ENCODE measurements around the gene GDF10.

Gene GDF10

GRCh38 chr10:47277352-47278151 lies 22.4 kb upstream of the GDF10 start:
- H3K27me3 ChIP-seq (ENCODE audit: control insufficient read depth, insufficient read depth, low read length) = no peaks in the 10 kb centered on the region
- H3K9ac ChIP-seq (ENCODE audit: low read length) = no peak overlapping the region
- no peaks in the 10 kb centered on the region for H3K36me3 ChIP-seq (ENCODE audit: control insufficient read depth, insufficient read depth, low read length)
- no peaks in the 10 kb centered on the region for H3K4me1 ChIP-seq (ENCODE audit: control insufficient read depth, insufficient read depth, low read length)
- H3K4me3 ChIP-seq (ENCODE audit: low read length) = no peak overlapping the region
- H3K9me3 ChIP-seq (ENCODE audit: control insufficient read depth, low read length) = no peaks in the 10 kb centered on the region

GRCh38 chr10:47278152-47278473 lies 21.9 kb upstream of the GDF10 start:
- Histone ChIP-seq H3K4me1 (ENCODE audit: control insufficient read depth, insufficient read depth, low read length) (no peaks in the 10 kb centered on the region), H3K36me3 (ENCODE audit: control insufficient read depth, insufficient read depth, low read length) (no peaks in the 10 kb centered on the region), H3K27me3 (ENCODE audit: control insufficient read depth, insufficient read depth, low read length) (no peaks in the 10 kb centered on the region), H3K9me3 (ENCODE audit: control insufficient read depth, low read length) (no peaks in the 10 kb centered on the region), H3K4me3 (ENCODE audit: low read length) (no peak overlapping the region), H3K9ac (ENCODE audit: low read length) (no peak overlapping the region)

- H3K4me1 ChIP-seq (ENCODE audit: control insufficient read depth, insufficient read depth, low read length) = no peaks in the 10 kb centered on the region
- no peaks in the 10 kb centered on the region for H3K27me3 ChIP-seq (ENCODE audit: control insufficient read depth, insufficient read depth, low read length)
- no peaks in the 10 kb centered on the region for H3K36me3 ChIP-seq (ENCODE audit: control insufficient read depth, insufficient read depth, low read length)
- no peaks in the 10 kb centered on the region for H3K9me3 ChIP-seq (ENCODE audit: control insufficient read depth, low read length)
- no peak overlapping the region for H3K9ac ChIP-seq (ENCODE audit: low read length)
- H3K4me3 ChIP-seq (ENCODE audit: low read length) = no peak overlapping the region
These were observed 21.3 kb upstream of the GDF10 start for GRCh38 chr10:47278720-47279119.

GRCh38 chr10:47279276-47279675 lies 20.7 kb upstream of the GDF10 start:
- Histone ChIP-seq H3K9me3 (ENCODE audit: control insufficient read depth, low read length) (no peaks in the 10 kb centered on the region), H3K4me1 (ENCODE audit: control insufficient read depth, insufficient read depth, low read length) (no peaks in the 10 kb centered on the region), H3K36me3 (ENCODE audit: control insufficient read depth, insufficient read depth, low read length) (no peaks in the 10 kb centered on the region), H3K27me3 (ENCODE audit: control insufficient read depth, insufficient read depth, low read length) (no peaks in the 10 kb centered on the region), H3K4me3 (ENCODE audit: low read length) (no peak overlapping the region), H3K9ac (ENCODE audit: low read length) (no peak overlapping the region)

- no peaks in the 10 kb centered on the region for H3K4me1 ChIP-seq (ENCODE audit: control insufficient read depth, insufficient read depth, low read length)
- H3K9me3 ChIP-seq (ENCODE audit: control insufficient read depth, low read length) = no peaks in the 10 kb centered on the region
- peaks cover 12% of the 10 kb centered on the region for H3K27me3 ChIP-seq (ENCODE audit: control insufficient read depth, insufficient read depth, low read length)
- no peak overlapping the region for H3K9ac ChIP-seq (ENCODE audit: low read length)
- H3K4me3 ChIP-seq (ENCODE audit: low read length) = no peak overlapping the region
- H3K36me3 ChIP-seq (ENCODE audit: control insufficient read depth, insufficient read depth, low read length) = no peaks in the 10 kb centered on the region
These were observed 17.9 kb upstream of the GDF10 start for GRCh38 chr10:47282005-47282656.

- no peak overlapping the region for H3K9ac ChIP-seq (ENCODE audit: low read length)
- H3K27me3 ChIP-seq (ENCODE audit: control insufficient read depth, insufficient read depth, low read length) = peaks cover 12% of the 10 kb centered on the region
- H3K4me3 ChIP-seq (ENCODE audit: low read length) = no peak overlapping the region
- H3K4me1 ChIP-seq (ENCODE audit: control insufficient read depth, insufficient read depth, low read length) = no peaks in the 10 kb centered on the region
- no peaks in the 10 kb centered on the region for H3K36me3 ChIP-seq (ENCODE audit: control insufficient read depth, insufficient read depth, low read length)
- H3K9me3 ChIP-seq (ENCODE audit: control insufficient read depth, low read length) = no peaks in the 10 kb centered on the region
These were observed 17.4 kb upstream of the GDF10 start for GRCh38 chr10:47282657-47283018.

DNA sequence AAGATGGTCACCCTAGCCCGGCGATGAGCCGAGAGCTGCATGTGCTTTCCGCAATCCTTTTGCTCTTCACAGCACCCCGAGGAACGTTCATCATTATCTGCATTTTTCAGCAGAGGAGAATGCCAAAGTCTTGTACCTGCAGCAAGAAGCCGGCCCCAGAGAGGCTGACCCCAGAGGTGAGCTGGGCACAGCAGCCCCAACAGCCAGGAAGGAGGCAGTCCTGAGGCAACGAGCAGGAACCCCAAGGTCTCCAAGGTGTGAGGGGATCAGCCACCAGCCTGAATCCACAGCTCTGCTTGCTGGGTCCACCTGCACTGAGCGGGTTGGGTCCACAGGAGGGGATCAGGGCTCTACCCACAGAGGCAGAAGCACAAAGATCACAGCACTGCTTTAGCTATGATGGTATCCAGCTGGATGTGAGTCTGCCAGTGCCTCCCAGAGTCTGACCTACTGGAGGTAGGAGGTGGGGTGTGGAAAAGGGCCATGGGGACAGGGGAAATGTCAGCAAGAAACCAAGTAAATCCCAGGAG lies 16.8 kb upstream of the GDF10 start:
- no peaks in the 10 kb centered on the region for H3K9me3 ChIP-seq (ENCODE audit: control insufficient read depth, low read length)
- H3K27me3 ChIP-seq (ENCODE audit: control insufficient read depth, insufficient read depth, low read length) = peaks cover 12% of the 10 kb centered on the region

DNA sequence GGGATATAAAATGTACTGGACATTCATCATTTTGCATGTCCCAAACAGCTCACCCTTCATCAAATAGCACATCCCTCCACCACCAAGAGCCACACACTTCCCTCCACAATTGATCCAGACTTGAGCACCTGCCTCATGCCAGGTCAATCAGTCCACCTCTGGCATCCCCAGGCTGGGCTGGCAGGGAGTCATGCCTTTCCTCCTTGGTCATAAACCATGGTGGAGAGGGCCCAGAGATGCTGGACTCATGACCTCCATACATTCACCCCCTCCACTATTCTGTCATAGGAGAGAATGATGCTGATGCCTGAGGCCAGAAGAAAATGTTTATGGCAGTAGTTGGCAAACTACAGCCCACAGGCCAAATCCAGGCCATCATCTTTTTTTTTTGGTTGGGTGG lies 16.1 kb upstream of the GDF10 start:
- no peaks in the 10 kb centered on the region for H3K36me3 ChIP-seq (ENCODE audit: control insufficient read depth, insufficient read depth, low read length)
- no peak overlapping the region for H3K9ac ChIP-seq (ENCODE audit: low read length)
- H3K9me3 ChIP-seq (ENCODE audit: control insufficient read depth, low read length) = no peaks in the 10 kb centered on the region
- H3K4me1 ChIP-seq (ENCODE audit: control insufficient read depth, insufficient read depth, low read length) = no peaks in the 10 kb centered on the region
- peaks cover 12% of the 10 kb centered on the region for H3K27me3 ChIP-seq (ENCODE audit: control insufficient read depth, insufficient read depth, low read length)
- no peak overlapping the region for H3K4me3 ChIP-seq (ENCODE audit: low read length)

More for the DNA sequence above, 16.8 kb upstream of the GDF10 start:
- no peak overlapping the region for H3K4me3 ChIP-seq (ENCODE audit: low read length)
- no peaks in the 10 kb centered on the region for H3K4me1 ChIP-seq (ENCODE audit: control insufficient read depth, insufficient read depth, low read length)
- no peaks in the 10 kb centered on the region for H3K36me3 ChIP-seq (ENCODE audit: control insufficient read depth, insufficient read depth, low read length)
- no peak overlapping the region for H3K9ac ChIP-seq (ENCODE audit: low read length)

DNA sequence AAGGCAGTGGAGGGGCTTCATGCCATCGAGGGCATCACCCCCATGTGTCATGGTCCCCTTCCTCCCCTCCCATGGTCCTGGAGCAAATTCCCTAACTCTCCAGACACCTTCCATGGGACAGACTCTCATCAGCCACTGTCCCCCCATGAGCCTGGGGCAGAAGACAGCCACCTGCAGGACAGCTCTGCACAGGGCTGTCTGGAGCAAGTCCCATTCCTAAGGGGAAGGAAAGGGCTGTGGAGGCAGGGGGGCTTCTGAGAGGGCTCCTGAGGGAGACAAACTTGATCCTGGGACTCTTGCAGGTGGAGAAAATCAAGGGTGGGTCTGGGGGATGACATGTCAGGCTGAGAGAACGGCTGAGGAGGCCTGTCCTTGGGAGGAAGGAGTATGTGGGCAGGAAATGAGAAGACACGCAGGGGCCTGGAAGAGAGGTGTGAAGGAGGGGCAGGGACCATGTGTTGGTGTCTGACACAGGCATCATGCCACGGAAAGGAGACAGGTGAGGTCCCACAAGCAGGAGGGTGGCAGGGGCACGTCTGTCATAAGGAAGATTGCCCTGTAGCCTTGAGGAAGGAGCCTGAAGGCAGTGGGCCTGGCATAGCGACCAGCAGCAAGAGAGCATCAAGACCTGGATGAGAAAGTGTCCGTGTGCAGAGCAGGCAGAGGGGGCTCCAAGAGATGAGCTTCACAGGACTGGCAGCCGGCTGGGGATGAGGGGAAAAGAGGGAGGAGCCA lies 14.4 kb upstream of the GDF10 start:
- no peaks in the 10 kb centered on the region for H3K9me3 ChIP-seq (ENCODE audit: control insufficient read depth, low read length)
- H3K4me3 ChIP-seq (ENCODE audit: low read length) = no peak overlapping the region
- no peak overlapping the region for H3K9ac ChIP-seq (ENCODE audit: low read length)
- H3K36me3 ChIP-seq (ENCODE audit: control insufficient read depth, insufficient read depth, low read length) = no peaks in the 10 kb centered on the region
- H3K4me1 ChIP-seq (ENCODE audit: control insufficient read depth, insufficient read depth, low read length) = no peaks in the 10 kb centered on the region
- peaks cover 12% of the 10 kb centered on the region for H3K27me3 ChIP-seq (ENCODE audit: control insufficient read depth, insufficient read depth, low read length)

GRCh38 chr10:47286116-47286505 lies 13.9 kb upstream of the GDF10 start:
- H3K27me3 ChIP-seq (ENCODE audit: control insufficient read depth, insufficient read depth, low read length) = peaks cover 12% of the 10 kb centered on the region
- no peaks in the 10 kb centered on the region for H3K36me3 ChIP-seq (ENCODE audit: control insufficient read depth, insufficient read depth, low read length)
- H3K4me1 ChIP-seq (ENCODE audit: control insufficient read depth, insufficient read depth, low read length) = no peaks in the 10 kb centered on the region
- no peaks in the 10 kb centered on the region for H3K9me3 ChIP-seq (ENCODE audit: control insufficient read depth, low read length)
- H3K9ac ChIP-seq (ENCODE audit: low read length) = no peak overlapping the region
- no peak overlapping the region for H3K4me3 ChIP-seq (ENCODE audit: low read length)

DNA sequence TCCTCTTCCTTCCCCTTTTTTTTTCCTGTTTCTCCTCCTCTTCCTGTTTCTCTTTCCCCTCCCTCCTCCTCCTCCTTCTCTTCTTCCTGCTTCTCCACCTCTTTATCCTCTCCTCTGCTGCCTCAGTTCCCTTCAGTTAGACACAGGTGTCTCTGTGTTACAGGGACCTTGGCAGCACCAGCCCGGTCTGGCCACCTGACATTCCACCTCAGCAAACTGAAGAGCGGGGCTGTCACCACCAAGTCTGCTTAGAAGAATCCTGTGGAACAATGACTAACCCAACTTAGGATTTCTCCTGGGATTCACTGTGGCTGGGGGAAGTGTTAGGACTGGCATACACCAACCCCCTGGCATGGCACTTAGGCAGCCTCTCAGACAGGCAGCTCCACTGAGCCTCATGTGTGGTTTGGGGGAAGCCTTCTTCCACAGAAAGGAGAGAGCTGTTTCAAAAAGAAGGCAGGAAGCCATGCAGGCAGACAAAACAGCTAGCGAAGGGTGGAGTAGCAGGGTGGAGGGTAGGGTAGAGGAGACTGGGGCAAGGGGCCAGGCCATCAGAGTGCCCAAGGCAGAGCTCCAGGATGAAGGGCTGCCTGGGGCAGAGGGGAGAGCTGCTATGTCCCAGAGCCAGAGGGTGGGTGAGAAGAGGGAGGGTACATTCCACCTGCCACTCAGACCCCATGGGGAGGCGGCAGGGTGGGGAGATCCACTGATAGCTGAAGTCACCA lies 13.2 kb upstream of the GDF10 start:
- H3K4me3 ChIP-seq (ENCODE audit: low read length) = no peak overlapping the region
- H3K9me3 ChIP-seq (ENCODE audit: control insufficient read depth, low read length) = no peaks in the 10 kb centered on the region

More for the DNA sequence above, 13.2 kb upstream of the GDF10 start:
- Histone ChIP-seq H3K9ac (ENCODE audit: low read length) (no peak overlapping the region), H3K27me3 (ENCODE audit: control insufficient read depth, insufficient read depth, low read length) (peaks cover 12% of the 10 kb centered on the region), H3K36me3 (ENCODE audit: control insufficient read depth, insufficient read depth, low read length) (no peaks in the 10 kb centered on the region), H3K4me1 (ENCODE audit: control insufficient read depth, insufficient read depth, low read length) (no peaks in the 10 kb centered on the region)
